H1 (cell line): ENCODE measurements around the gene MMP1. TPM values are rescaled to one million over a fixed set of nuclear protein-coding genes. Genes with fewer than 3 reads are reported as not detected.

Experiments used
- PHF8 ChIP-seq: fragments of 200-600 bp; sonication (generic); conservative IDR thresholded peaks from 2 replicates; pipeline ENCODE4 v1.7.1; 2012; ENCODE audit warnings: low read depth, mild to moderate bottlenecking, inconsistent platforms, low read length, moderate library complexity
- POU5F1 ChIP-seq: IDR thresholded peaks from 2 replicates; pipeline ENCODE4 v1.6.1; 2011; ENCODE audit warnings: low read depth, mild to moderate bottlenecking, low read length, moderate library complexity
- polyA plus RNA-seq, 7 experiments: library from polyadenylated mRNA; depleted of rRNA in 3 of 7; stranded (reverse) in 5 of 7; unstranded in 2 of 7; fragments of >200 nt in 5 of 7; fragments of 200-250 nt in 2 of 7; gene quantifications; 1 replicate in 5 of 7; 2 replicates in 1 of 7; 4 replicates in 1 of 7; pipeline versions ENCODE4 v1.2.1 to v1.2.3, GENCODE V29; 2011 to 2013; ENCODE audit warnings: missing spikeins in 2 of 7, mixed read lengths in 2 of 7
- total RNA-seq: library from RNA; stranded (reverse); fragmentation: NEBNext Ultra II Directional; extraction: Animal tissue kit (Norgen Biotek cat#: 25700); gene quantifications from 2 replicates; pipeline ENCODE4 v1.2.1, GENCODE V29; 2021
- TF ChIP-seq, protein P1 (sequence below): IDR thresholded peaks from 2 replicates; pipeline ENCODE4 v1.6.1; 2011; ENCODE audit warnings: low read length, improper control_type of control experiment

MMP1 gene
- total and polyA plus RNA-seq, 2 of the 8 experiments (the other 6 are each of a cell fraction or from before 2014, with no cell fraction given), result not detected

- TF ChIP-seq PHF8 (no peak), POU5F1 (no peak)
- TF ChIP-seq, protein P1, sequence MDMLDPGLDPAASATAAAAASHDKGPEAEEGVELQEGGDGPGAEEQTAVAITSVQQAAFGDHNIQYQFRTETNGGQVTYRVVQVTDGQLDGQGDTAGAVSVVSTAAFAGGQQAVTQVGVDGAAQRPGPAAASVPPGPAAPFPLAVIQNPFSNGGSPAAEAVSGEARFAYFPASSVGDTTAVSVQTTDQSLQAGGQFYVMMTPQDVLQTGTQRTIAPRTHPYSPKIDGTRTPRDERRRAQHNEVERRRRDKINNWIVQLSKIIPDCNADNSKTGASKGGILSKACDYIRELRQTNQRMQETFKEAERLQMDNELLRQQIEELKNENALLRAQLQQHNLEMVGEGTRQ, result no peak
Measured at GRCh38 chr11:102846292-102846691, 48.3 kb upstream of the MMP1 start (continued).
